ENCODE measurements around the gene ZNF33A.
"Not testable (repeated sequence)": the region's sequence is repeated elsewhere in the genome, so short reads cannot be mapped to it uniquely, and the experiment has no call there.

Gene ZNF33A

DNA sequence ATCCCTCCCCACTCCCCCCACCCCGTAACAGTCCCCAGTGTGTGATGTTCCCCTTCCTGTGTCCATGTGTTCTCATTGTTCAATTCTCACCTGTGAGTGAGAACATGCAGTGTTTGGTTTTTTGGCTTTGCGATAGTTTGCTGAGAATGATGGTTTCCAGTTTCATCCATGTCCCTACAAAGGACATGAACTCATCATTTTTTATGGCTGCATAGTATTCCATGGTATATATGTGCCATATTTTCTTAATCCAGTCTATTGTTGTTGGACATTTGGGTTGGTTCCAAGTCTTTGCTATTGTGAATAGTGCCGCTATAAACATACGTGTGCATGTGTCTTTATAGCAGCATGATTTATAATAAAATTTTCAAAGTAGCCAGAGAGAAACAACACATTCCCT is 8.6 kb downstream of the ZNF33A start:
- not testable (repeated sequence) for DNase-seq, H3K9me3 Mint-ChIP-seq, H3K27me3 Mint-ChIP-seq, H3K27ac Mint-ChIP-seq, H3K4me3 Mint-ChIP-seq
- Mint-ChIP-seq H3K4me1 (ENCODE audit: low read depth) (peaks cover 22% of the 10 kb centered on the region), H3K36me3 (ENCODE audit: low read depth) (peaks cover 97% of the 10 kb centered on the region)

DNA sequence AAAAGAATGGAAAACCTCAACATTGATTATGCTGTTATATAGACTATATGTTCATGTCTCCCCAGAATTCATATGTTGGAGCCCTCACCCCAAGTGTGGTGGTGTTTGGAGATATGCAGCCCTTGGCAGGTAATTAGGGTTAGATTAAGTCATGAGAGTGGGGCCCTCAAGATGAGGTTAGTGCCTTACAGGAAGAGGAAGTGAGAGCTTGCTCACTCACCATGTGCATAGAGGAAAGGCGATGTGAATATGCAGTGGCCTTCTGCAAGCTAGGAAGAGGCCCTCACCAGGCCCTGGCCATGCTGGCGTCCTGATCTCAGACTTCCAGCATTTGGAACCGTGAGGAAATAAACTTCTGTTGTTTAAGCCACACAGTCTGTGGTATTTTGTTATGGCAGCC is 14.8 kb downstream of the ZNF33A start:
- Mint-ChIP-seq H3K36me3 (ENCODE audit: low read depth) (peaks cover 99% of the 10 kb centered on the region), H3K27ac (peak overlapping the region; percentile 78), H3K4me3 (no peak overlapping the region), H3K4me1 (ENCODE audit: low read depth) (peaks cover 35% of the 10 kb centered on the region), H3K9me3 (peaks cover 4% of the 10 kb centered on the region), H3K27me3 (no peaks in the 10 kb centered on the region)
- no peak for DNase-seq

DNA sequence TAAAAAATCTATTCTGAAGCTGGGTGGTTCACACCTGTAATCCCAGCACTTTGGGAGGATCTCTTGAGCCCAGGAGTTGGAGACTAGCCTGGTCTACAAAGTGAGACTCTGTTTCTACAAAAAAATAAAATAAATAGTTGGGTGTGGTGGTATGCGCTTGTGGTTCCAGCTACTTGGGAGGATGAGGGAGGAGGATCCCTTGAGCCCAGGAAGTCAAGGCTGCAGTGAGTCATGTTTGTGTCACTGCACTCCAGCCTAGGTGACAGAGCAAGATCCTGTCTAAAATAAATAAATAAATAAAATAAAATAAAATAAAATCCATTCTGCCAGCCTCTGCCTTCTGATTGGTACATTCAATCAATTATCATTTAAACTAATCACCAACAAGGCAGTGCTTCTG is 17.5 kb downstream of the ZNF33A start:
- peaks cover 36% of the 10 kb centered on the region for H3K4me1 Mint-ChIP-seq (ENCODE audit: low read depth)
- H3K27ac Mint-ChIP-seq: no peak overlapping the region
- DNase-seq: no peak
- H3K9me3 Mint-ChIP-seq: peaks cover 4% of the 10 kb centered on the region
- no peak overlapping the region for H3K4me3 Mint-ChIP-seq
- H3K27me3 Mint-ChIP-seq: no peaks in the 10 kb centered on the region
- H3K36me3 Mint-ChIP-seq (ENCODE audit: low read depth): peaks cover 97% of the 10 kb centered on the region

GRCh38 chr10:38032886-38033285 is 22.4 kb downstream of the ZNF33A start:
- DNase-seq: no peak
- peaks cover 17% of the 10 kb centered on the region for H3K4me1 Mint-ChIP-seq (ENCODE audit: low read depth)
- H3K36me3 Mint-ChIP-seq (ENCODE audit: low read depth): peaks cover 97% of the 10 kb centered on the region

GRCh38 chr10:38038107-38038931 is 27.8 kb downstream of the ZNF33A start:
- peaks cover 40% of the 10 kb centered on the region for H3K4me1 Mint-ChIP-seq (ENCODE audit: low read depth)
- peaks cover 11% of the 10 kb centered on the region for H3K9me3 Mint-ChIP-seq
- H3K27ac Mint-ChIP-seq: peak overlapping the region; percentile 90
- H3K36me3 Mint-ChIP-seq (ENCODE audit: low read depth): peaks cover 90% of the 10 kb centered on the region
- peak overlapping the region; percentile 68 for H3K4me3 Mint-ChIP-seq
- H3K27me3 Mint-ChIP-seq: no peaks in the 10 kb centered on the region
- DNase-seq: no peak

More at GRCh38 chr10:38032886-38033285, 22.4 kb downstream of the ZNF33A start:
- Mint-ChIP-seq H3K27ac (no peak overlapping the region), H3K9me3 (peaks cover 8% of the 10 kb centered on the region), H3K4me3 (no peak overlapping the region), H3K27me3 (no peaks in the 10 kb centered on the region)

- Mint-ChIP-seq H3K4me1 (ENCODE audit: low read depth) (peaks cover 46% of the 10 kb centered on the region), H3K27me3 (no peaks in the 10 kb centered on the region), H3K36me3 (ENCODE audit: low read depth) (peaks cover 90% of the 10 kb centered on the region), H3K27ac (peak overlapping the region; percentile 90), H3K4me3 (peak overlapping the region; percentile 68), H3K9me3 (peaks cover 15% of the 10 kb centered on the region)
- no peak for DNase-seq
These were observed 28.4 kb downstream of the ZNF33A start for GRCh38 chr10:38038932-38039245.

GRCh38 chr10:38043516-38043915 is 33.0 kb downstream of the ZNF33A start:
- Mint-ChIP-seq H3K27me3 (no peaks in the 10 kb centered on the region), H3K27ac (no peak overlapping the region), H3K9me3 (peaks cover 32% of the 10 kb centered on the region), H3K36me3 (ENCODE audit: low read depth) (peaks cover 91% of the 10 kb centered on the region), H3K4me1 (ENCODE audit: low read depth) (peaks cover 48% of the 10 kb centered on the region), H3K4me3 (no peak overlapping the region)
- no peak for DNase-seq

DNA sequence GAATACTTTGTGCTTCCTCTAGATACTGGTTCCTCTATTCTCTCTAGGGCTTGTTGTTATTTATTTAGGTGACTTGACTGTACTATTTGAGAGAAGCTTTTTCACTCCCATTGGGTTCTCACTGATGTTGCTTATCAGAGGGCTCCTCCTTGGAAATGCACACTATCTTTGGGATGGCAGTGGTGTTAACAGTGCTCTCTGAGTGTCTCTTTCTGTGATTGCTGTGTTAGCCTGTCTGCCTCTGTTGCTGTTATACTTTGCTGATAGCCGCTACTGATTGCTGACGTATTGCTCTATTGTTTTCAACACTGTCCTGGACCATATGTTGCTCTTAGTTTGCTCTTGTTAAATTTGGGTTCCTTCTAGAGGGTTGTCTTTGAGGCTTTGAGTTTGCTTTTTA is 34.7 kb downstream of the ZNF33A start:
- Mint-ChIP-seq H3K4me3 (no peak overlapping the region), H3K27ac (no peak overlapping the region), H3K4me1 (ENCODE audit: low read depth) (peaks cover 34% of the 10 kb centered on the region), H3K27me3 (no peaks in the 10 kb centered on the region), H3K36me3 (ENCODE audit: low read depth) (peaks cover 92% of the 10 kb centered on the region), H3K9me3 (peaks cover 41% of the 10 kb centered on the region)
- DNase-seq: no peak

DNA sequence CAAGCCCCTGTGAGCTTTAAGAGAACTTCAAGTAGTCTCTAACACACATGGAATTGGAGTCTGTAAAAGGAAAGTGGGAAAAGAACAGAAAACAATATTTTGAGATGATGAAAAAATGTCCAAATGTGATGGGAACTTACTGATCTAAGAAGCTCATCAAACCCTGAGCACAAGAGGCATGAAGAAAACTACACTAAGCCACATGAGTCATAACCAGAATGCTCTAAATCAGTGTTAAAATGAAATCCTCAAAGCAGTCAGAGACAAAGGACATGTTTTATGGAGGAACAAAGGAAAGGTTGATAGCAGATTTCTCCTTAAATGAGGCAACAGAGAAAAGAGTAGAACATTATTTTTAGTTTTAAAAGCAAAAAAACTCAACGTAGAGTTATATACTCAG is 37.2 kb downstream of the ZNF33A start:
- Mint-ChIP-seq H3K36me3 (ENCODE audit: low read depth) (peaks cover 93% of the 10 kb centered on the region), H3K9me3 (peaks cover 47% of the 10 kb centered on the region), H3K4me1 (ENCODE audit: low read depth) (peaks cover 25% of the 10 kb centered on the region), H3K4me3 (no peak overlapping the region), H3K27ac (no peak overlapping the region), H3K27me3 (no peaks in the 10 kb centered on the region)
- DNase-seq: no peak

DNA sequence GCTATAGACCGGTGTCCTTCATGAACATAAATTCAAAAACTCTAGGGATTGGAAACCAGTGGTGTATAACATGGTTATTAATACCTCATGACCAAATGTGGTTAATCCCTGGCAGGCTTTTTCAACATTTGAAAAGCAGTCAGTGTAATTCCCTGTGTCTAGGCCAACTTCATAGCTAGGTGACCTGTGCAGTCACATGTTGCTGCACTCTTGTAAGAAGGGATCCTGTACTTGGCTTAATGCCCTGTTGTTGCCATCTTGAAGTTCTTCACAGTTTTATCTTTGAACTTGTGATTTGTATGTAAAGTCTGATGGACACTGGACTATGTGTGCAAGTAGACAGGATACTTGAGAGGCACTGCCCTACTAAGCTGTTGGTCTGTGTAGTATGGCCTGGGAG is 39.7 kb downstream of the ZNF33A start:
- H3K36me3 Mint-ChIP-seq (ENCODE audit: low read depth): peaks cover 95% of the 10 kb centered on the region
- DNase-seq: no peak
- H3K4me1 Mint-ChIP-seq (ENCODE audit: low read depth): peaks cover 8% of the 10 kb centered on the region
- no peak overlapping the region for H3K4me3 Mint-ChIP-seq
- no peak overlapping the region for H3K27ac Mint-ChIP-seq
- H3K9me3 Mint-ChIP-seq: peaks cover 60% of the 10 kb centered on the region
- H3K27me3 Mint-ChIP-seq: no peaks in the 10 kb centered on the region

GRCh38 chr10:38054361-38054797 is 43.9 kb downstream of the ZNF33A start:
- H3K9me3 Mint-ChIP-seq: peaks cover 72% of the 10 kb centered on the region
- H3K27ac Mint-ChIP-seq: no peak overlapping the region

DNA sequence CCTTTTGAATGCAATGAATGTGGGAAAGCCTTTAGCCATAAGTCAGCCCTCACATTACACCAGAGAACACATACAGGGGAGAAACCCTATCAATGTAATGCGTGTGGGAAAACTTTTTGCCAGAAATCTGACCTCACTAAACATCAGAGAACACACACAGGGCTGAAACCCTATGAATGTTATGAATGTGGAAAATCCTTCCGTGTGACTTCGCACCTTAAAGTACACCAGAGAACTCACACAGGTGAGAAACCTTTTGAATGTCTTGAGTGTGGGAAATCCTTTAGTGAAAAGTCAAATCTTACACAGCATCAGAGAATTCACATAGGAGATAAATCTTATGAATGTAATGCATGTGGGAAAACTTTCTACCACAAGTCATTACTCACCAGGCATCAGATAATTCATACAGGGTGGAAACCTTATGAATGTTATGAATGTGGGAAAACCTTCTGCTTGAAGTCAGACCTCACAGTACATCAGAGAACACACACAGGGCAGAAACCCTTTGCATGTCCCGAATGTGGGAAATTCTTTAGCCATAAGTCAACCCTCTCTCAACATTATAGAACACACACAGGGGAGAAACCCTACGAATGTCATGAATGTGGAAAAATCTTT is 44.9 kb downstream of the ZNF33A start:
- not testable (repeated sequence) for H3K4me1 Mint-ChIP-seq (ENCODE audit: low read depth); H3K4me3 Mint-ChIP-seq; DNase-seq; H3K27ac Mint-ChIP-seq; H3K27me3 Mint-ChIP-seq
- peaks cover 71% of the 10 kb centered on the region for H3K9me3 Mint-ChIP-seq
- H3K36me3 Mint-ChIP-seq (ENCODE audit: low read depth): peaks cover 95% of the 10 kb centered on the region

More at GRCh38 chr10:38054361-38054797, 43.9 kb downstream of the ZNF33A start:
- no peaks in the 10 kb centered on the region for H3K27me3 Mint-ChIP-seq
- H3K4me1 Mint-ChIP-seq (ENCODE audit: low read depth): no peaks in the 10 kb centered on the region
- no peak for DNase-seq
- no peak overlapping the region for H3K4me3 Mint-ChIP-seq
- H3K36me3 Mint-ChIP-seq (ENCODE audit: low read depth): peaks cover 95% of the 10 kb centered on the region

- not testable (repeated sequence) for H3K4me3 Mint-ChIP-seq; H3K27me3 Mint-ChIP-seq; H3K27ac Mint-ChIP-seq; DNase-seq; H3K4me1 Mint-ChIP-seq (ENCODE audit: low read depth); H3K36me3 Mint-ChIP-seq (ENCODE audit: low read depth)
- H3K9me3 Mint-ChIP-seq: peaks cover 21% of the 10 kb centered on the region
These were observed 59.2 kb downstream of the ZNF33A start for GRCh38 chr10:38069663-38070062.

GRCh38 chr10:38070501-38070900 is 60.0 kb downstream of the ZNF33A start:
- no peak overlapping the region for H3K27ac Mint-ChIP-seq
- DNase-seq: no peak
- H3K27me3 Mint-ChIP-seq: peaks cover 3% of the 10 kb centered on the region
- H3K36me3 Mint-ChIP-seq (ENCODE audit: low read depth): peaks cover under 1% of the 10 kb centered on the region
- H3K9me3 Mint-ChIP-seq: peaks cover 15% of the 10 kb centered on the region
- peaks cover 4% of the 10 kb centered on the region for H3K4me1 Mint-ChIP-seq (ENCODE audit: low read depth)
- H3K4me3 Mint-ChIP-seq: no peak overlapping the region

DNA sequence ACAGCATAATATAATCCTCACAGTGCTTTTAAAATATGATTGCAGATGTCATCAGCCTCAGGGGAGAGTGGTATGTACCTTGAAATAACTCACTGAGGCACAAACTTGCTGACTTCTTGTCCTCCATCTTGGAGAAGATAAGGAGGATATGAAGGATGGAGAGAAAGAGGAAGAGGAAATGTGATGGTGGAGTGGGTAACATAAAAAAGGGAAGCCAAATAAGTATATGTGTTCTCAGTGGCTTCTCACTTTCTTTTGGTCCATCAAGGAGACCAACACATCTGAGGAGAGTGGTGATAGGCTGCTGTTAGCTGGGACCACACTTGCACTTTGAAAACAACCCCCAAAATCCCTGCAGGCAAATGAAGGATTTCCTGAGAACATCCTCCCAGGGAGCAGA is 62.1 kb downstream of the ZNF33A start:
- Mint-ChIP-seq H3K27ac (no peak overlapping the region), H3K4me3 (no peak overlapping the region), H3K9me3 (peaks cover 23% of the 10 kb centered on the region), H3K27me3 (peaks cover 3% of the 10 kb centered on the region), H3K36me3 (ENCODE audit: low read depth) (peaks cover 1% of the 10 kb centered on the region), H3K4me1 (ENCODE audit: low read depth) (peaks cover 2% of the 10 kb centered on the region)
- DNase-seq: no peak

Data from activated T-cell treated with anti-CD3 and anti-CD28 coated beads, Interleukin-2, amount 50 U/mL, for 24 hours (primary cell).